Measurements from ENCODE around the gene RAD52. TPM values are rescaled to one million over a fixed set of nuclear protein-coding genes. Genes with fewer than 3 reads are reported as not detected.

The RAD52 gene
- total and polyA plus RNA-seq, 2 donors from 2014 or later = 6.4 to 17.1 TPM

DNA sequence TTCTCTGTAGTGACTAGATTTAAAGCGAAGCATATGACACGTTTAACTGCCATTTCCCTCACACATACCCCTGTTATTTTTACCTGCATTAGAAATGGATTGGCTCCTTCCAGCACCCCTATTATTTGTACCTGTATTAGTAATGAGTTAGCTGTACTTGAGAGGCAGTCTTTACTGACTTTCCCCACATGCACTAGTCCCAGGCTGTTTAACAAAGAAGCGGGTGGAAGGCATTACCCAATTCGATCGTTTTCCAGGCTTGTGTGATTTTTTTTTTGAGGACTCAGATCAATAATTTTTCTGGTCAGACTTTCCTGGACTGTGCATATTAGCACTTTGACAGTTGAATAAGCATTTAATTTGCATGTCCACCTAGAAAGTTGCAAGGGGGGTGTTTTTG, 46.4 kb downstream of the RAD52 start:
- intact Hi-C loops (cut with DNase I) = no loop called here
- TF ChIP-seq, protein P1, sequence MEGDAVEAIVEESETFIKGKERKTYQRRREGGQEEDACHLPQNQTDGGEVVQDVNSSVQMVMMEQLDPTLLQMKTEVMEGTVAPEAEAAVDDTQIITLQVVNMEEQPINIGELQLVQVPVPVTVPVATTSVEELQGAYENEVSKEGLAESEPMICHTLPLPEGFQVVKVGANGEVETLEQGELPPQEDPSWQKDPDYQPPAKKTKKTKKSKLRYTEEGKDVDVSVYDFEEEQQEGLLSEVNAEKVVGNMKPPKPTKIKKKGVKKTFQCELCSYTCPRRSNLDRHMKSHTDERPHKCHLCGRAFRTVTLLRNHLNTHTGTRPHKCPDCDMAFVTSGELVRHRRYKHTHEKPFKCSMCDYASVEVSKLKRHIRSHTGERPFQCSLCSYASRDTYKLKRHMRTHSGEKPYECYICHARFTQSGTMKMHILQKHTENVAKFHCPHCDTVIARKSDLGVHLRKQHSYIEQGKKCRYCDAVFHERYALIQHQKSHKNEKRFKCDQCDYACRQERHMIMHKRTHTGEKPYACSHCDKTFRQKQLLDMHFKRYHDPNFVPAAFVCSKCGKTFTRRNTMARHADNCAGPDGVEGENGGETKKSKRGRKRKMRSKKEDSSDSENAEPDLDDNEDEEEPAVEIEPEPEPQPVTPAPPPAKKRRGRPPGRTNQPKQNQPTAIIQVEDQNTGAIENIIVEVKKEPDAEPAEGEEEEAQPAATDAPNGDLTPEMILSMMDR (IDR thresholded peaks at IDR 0.05; ENCODE audit: borderline replicate concordance, extremely low read depth, insufficient read depth) = no peak
- peaks cover 0 to 11% (median 2%) of the 10 kb centered on the region in 3 donors for H3K4me1 ChIP-seq (ENCODE audit: control insufficient read depth in 2 of 3, insufficient read depth in 2 of 3, low read depth in 1 of 3, low read length in 3 of 3)
- no peak overlapping the region for H3K27ac ChIP-seq (ENCODE audit: low read depth in 2 of 2, low read length in 2 of 2)
- H3K9me3 ChIP-seq (ENCODE audit: control insufficient read depth in 2 of 3, insufficient read depth in 1 of 3, low read length in 3 of 3) = no peaks in the 10 kb centered on the region
- H3K27me3 ChIP-seq (ENCODE audit: control insufficient read depth, insufficient read depth, low read length) = no peaks in the 10 kb centered on the region
- FAIRE-seq = no peak
- H3K36me3 ChIP-seq (ENCODE audit: control insufficient read depth in 2 of 3, insufficient read depth in 3 of 3, low read length in 3 of 3) = peaks cover 4 to 83% (median 52%) of the 10 kb centered on the region in 3 donors
- H3K9ac ChIP-seq (ENCODE audit: low read length in 3 of 3) = no peak overlapping the region
- H3K4me3 ChIP-seq (ENCODE audit: low read length in 3 of 3) = no peak overlapping the region
- no peak for DNase-seq

DNA sequence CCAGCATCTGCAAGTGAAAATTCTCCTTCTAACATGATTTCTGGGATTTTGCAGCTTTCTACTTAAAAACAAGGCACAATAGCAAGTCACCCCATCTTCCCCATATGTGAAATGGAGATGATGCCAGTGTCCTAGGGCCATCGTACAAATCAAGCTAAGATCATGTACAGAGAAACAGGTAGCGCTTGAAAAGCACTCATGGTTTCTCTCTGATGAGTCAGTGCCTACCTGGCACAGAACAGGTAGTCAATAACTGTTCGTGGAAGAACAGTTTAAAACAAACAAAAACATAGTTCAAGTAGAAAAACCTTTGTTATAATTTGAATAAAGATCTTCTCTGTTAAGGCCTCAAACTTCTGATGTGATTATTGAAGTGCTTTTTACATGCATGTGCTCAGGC, 46.9 kb downstream of the RAD52 start:
- intact Hi-C loops (cut with DNase I) = no loop called here

DNA sequence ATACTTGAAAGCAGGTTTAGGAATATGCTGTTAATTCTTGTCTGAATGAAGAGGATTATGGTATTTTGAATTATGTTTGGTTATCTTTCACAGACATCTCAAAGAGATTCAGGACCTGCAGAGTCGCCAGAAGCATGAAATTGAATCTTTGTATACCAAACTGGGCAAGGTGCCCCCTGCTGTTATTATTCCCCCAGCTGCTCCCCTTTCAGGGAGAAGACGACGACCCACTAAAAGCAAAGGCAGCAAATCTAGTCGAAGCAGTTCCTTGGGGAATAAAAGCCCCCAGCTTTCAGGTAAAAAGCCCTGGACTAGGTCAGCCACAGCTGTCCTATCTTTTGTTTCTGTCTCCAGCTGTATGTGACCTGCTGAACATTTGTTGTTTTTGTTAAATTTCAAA, 52.1 kb downstream of the RAD52 start:
- TF ChIP-seq, protein P1 (IDR thresholded peaks at IDR 0.05; ENCODE audit: borderline replicate concordance, extremely low read depth, insufficient read depth) = no peak
- Histone ChIP-seq H3K36me3 (ENCODE audit: control insufficient read depth in 2 of 3, insufficient read depth in 3 of 3, low read length in 3 of 3) (peaks cover 4 to 53% (median 39%) of the 10 kb centered on the region in 3 donors), H3K9me3 (ENCODE audit: control insufficient read depth in 2 of 3, insufficient read depth in 1 of 3, low read length in 3 of 3) (no peaks in the 10 kb centered on the region), H3K4me3 (ENCODE audit: low read length in 3 of 3) (no peak overlapping the region), H3K4me1 (ENCODE audit: control insufficient read depth in 2 of 3, insufficient read depth in 2 of 3, low read depth in 1 of 3, low read length in 3 of 3) (no peaks in the 10 kb centered on the region), H3K27ac (ENCODE audit: low read depth in 2 of 2, low read length in 2 of 2) (no peak overlapping the region), H3K27me3 (ENCODE audit: control insufficient read depth, insufficient read depth, low read length) (no peaks in the 10 kb centered on the region), H3K9ac (ENCODE audit: low read length in 3 of 3) (no peak overlapping the region)
- intact Hi-C loops (cut with DNase I) = no loop called here
- no peak for FAIRE-seq
- DNase-seq = no peak

More for the DNA sequence above, 46.9 kb downstream of the RAD52 start:
- no peaks in the 10 kb centered on the region for H3K27me3 ChIP-seq (ENCODE audit: control insufficient read depth, insufficient read depth, low read length)
- no peak overlapping the region for H3K4me3 ChIP-seq (ENCODE audit: low read length in 3 of 3)
- peaks cover 4 to 83% (median 50%) of the 10 kb centered on the region in 3 donors for H3K36me3 ChIP-seq (ENCODE audit: control insufficient read depth in 2 of 3, insufficient read depth in 3 of 3, low read length in 3 of 3)
- TF ChIP-seq, protein P1 (IDR thresholded peaks at IDR 0.05; ENCODE audit: borderline replicate concordance, extremely low read depth, insufficient read depth) = no peak
- H3K9me3 ChIP-seq (ENCODE audit: control insufficient read depth in 2 of 3, insufficient read depth in 1 of 3, low read length in 3 of 3) = no peaks in the 10 kb centered on the region
- DNase-seq (no peak), FAIRE-seq (no peak)
- peaks cover 0 to 11% (median 2%) of the 10 kb centered on the region in 3 donors for H3K4me1 ChIP-seq (ENCODE audit: control insufficient read depth in 2 of 3, insufficient read depth in 2 of 3, low read depth in 1 of 3, low read length in 3 of 3)
- H3K9ac ChIP-seq (ENCODE audit: low read length in 3 of 3) = no peak overlapping the region
- H3K27ac ChIP-seq (ENCODE audit: low read depth in 2 of 2, low read length in 2 of 2) = no peak overlapping the region

DNA sequence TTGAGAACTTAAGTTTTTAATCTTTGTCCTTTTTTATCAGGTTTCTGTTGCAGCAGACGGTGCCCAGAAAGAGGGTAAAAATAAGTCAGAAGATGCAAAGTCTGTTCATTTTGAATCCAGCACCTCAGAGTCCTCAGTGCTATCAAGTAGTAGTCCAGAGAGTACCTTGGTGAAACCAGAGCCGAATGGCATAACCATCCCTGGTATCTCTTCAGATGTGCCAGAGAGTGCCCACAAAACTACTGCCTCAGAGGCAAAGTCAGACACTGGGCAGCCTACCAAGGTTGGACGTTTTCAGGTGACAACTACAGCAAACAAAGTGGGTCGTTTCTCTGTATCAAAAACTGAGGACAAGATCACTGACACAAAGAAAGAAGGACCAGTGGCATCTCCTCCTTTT, 53.5 kb downstream of the RAD52 start:
- Histone ChIP-seq H3K9ac (ENCODE audit: low read length in 3 of 3) (no peak overlapping the region), H3K36me3 (ENCODE audit: control insufficient read depth in 2 of 3, insufficient read depth in 3 of 3, low read length in 3 of 3) (peaks cover 4 to 40% (median 27%) of the 10 kb centered on the region in 3 donors)
- intact Hi-C loops (cut with DNase I) = no loop called here

More for the DNA sequence above, 53.5 kb downstream of the RAD52 start:
- Histone ChIP-seq H3K4me1 (ENCODE audit: control insufficient read depth in 2 of 3, insufficient read depth in 2 of 3, low read depth in 1 of 3, low read length in 3 of 3) (no peaks in the 10 kb centered on the region), H3K27me3 (ENCODE audit: control insufficient read depth, insufficient read depth, low read length) (no peaks in the 10 kb centered on the region), H3K27ac (ENCODE audit: low read depth in 2 of 2, low read length in 2 of 2) (no peak overlapping the region), H3K9me3 (ENCODE audit: control insufficient read depth in 2 of 3, insufficient read depth in 1 of 3, low read length in 3 of 3) (no peaks in the 10 kb centered on the region), H3K4me3 (ENCODE audit: low read length in 3 of 3) (no peak overlapping the region)
- DNase-seq = no peak
- TF ChIP-seq, protein P1 (IDR thresholded peaks at IDR 0.05; ENCODE audit: borderline replicate concordance, extremely low read depth, insufficient read depth) = no peak
- FAIRE-seq = no peak

All from kidney (tissue), 14 donors.